GM19043 (cell line): ENCODE results near the gene TM9SF4.

Experiments used
- ATAC-seq: cut with Tn5 transposase; IDR thresholded peaks from one replicate; pipeline ENCODE4 v1.9.1; 2021; ENCODE audit warnings: low read depth; ENCODE audit not compliant: unreplicated experiment

Gene TM9SF4

DNA sequence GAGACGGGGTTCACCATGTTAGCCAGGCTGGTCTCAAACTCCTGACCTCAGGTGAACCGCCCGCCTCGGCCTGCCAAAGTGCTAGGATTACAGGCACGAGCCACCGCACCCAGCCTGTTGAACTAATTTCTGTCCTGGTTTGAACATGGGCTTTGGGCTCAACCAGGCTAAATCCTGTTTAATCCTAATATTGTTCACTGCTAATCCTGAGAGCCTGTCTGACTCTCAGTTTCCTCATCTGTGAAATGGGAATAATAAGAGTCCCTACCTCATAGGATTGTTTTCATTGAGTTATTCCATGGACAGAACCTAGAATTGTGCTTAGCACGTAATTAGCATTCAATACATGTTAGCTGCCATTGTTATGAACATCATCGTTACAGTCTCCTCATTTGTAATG, 17.4 kb downstream of the TM9SF4 start:
- ATAC-seq: no peak

DNA sequence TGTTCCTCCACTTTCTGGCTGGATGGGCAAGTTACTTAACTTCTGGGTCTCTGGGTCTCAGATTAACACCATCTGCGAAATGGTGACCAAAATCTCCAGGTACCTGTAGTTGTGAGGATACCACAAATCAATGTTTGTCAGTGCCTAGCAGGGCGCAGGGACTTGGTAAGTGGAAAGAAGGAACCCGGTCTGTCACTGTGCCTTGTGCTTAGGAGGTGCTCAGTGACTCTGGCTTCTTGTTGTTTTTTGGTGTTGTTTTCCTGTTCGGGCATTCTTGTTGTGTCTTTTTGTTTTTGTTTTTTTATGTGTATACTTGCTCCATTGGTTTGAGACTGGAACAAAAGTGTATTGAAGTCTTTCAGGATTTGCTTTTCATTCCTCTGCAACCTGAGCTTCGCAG, 17.8 kb downstream of the TM9SF4 start:
- ATAC-seq: no peak

DNA sequence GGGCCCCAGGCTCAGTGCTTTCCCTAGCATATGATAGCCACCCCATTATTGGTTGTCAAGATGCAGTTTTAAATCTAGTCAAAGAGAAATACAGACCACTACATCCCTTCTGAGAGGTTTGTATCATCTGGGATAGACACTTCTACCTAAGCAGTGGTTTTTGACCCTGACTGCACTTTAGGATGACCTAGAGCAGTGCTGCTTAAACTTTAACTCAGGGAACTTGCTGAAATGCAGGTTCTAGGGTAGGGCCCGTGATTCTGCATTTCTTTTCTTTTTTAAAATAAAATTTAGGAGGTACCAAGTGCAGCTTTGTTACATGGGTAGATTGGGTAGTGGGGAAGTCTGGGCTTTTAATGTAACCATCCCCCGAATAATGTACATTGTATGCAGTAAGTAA, 18.7 kb downstream of the TM9SF4 start:
- no peak for ATAC-seq

DNA sequence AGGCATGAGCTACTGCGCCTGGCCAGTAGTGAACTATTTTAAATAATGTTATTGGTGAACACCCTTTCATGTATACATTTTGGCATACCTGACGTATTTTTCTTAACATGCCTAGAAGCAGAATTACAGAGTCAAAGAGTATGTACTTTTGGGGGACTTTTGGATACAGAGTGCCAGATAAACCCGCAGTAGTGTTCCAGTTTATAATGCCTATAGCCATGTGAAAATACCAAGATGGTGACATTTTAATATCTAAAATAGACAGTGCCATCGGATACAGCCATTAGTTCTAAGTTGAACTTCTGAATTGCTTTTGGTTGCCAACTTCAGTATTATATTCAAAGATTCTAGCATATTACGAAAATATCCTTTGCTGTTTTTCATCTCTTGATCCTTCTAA, 20.3 kb downstream of the TM9SF4 start:
- no peak for ATAC-seq

DNA sequence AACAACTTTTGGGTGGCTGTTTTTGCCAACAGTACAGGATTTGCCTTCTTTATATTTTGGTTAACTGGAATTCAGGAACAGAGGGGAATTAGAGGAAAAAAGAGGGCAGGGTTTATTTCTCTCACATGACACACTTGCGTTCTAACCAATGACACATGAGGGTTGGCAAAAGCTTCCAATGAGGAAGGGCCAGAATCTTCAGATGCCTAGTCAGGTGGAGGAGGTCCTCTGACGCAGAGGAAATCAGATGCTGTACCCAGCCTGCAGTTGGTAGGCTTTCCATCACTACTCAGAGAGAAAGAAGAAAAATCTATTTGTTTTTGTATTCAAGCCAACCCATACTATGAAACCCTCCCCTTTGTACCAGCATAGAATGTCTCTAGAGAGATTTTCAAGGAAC, 20.8 kb downstream of the TM9SF4 start:
- ATAC-seq: no peak

DNA sequence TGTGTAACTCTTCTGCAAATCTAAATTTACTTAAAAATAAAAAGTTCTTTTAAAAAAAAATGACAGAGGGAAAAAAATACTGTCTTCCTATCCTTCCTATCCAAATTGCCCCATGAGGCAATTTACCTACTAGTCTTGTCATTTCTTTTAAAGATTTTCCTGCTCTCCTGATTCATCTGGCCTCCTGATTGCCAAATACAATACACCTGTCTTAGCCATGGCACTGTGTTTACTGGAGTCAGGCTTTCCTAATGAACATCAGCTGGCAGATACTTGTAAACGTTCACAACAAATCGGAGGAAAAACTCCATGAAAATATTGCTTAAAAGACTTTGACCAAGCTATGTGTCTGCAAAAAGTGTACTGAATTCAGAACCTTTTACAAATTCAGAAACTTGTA, 21.5 kb downstream of the TM9SF4 start:
- ATAC-seq: no peak

DNA sequence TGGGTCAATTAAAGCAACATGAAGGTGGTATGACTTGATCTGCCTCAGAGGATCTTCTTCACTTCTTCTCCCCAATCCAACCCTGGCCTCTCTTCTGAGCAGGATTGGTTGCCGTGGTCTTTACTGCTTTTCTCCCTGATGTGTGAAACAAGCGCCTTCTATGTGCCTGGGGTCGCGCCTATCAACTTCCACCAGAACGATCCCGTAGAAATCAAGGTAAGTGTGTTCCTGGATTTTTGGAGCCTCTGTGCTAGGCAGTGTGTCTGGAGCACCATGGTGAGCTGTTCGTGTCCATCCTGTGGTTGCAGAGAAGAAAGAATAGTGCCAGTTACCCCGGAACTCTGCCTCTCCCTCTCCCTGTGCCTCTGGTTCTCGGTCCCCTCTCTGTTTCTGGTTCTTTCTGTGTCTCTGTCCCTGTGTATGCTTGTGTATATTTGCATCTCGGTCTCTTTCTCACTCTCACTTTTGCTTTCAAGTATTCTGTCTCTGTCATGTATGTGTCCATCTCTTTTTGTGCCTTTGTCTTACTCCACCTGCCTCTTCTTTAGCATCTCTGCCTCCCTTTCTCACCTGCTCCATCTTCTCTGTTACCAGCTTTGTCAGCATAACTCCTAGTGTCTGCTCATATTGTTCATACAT, 23.5 kb downstream of the TM9SF4 start:
- ATAC-seq: peak; percentile 66

DNA sequence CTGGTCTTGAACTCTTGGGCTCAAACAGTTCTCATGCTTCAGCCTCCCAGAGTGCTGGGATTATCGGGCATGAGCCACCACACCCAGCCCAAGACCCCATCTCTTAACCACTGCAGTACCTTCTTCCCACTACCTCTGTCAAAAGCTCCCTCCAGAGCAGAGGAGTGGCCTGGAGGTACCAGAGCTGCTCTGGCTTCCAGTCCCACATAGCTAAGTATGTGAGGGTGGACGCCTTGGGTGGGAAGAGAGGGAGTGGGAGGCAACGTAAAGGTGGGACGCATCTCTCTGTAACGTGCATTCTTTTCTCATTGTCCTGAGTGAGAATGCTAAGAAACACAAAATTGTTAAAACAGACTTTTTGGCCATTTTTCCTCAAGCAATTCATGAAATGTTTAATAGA, 24.5 kb downstream of the TM9SF4 start:
- no peak for ATAC-seq

DNA sequence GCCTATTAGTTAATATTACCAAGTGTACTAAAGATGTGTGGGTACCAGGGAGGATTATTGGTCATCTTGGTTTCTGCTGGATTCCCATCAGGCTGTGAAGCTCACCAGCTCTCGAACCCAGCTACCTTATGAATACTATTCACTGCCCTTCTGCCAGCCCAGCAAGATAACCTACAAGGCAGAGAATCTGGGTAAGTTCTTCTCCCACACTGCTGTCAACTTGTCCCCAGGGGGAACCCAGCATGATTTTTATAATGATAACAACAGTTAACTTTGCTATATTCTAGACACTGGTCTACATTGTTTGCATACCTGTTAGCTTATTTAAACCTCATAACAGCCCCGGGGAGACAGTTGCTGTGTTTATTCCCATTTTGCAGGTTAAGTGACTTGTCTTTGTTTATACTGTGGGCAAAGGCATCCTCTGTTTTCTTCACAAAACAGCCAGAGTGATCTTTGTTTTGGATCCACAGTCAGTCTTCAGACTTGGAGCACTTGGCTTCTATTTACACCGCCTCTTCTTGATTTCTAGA, 26.5 kb downstream of the TM9SF4 start:
- ATAC-seq: no peak

DNA sequence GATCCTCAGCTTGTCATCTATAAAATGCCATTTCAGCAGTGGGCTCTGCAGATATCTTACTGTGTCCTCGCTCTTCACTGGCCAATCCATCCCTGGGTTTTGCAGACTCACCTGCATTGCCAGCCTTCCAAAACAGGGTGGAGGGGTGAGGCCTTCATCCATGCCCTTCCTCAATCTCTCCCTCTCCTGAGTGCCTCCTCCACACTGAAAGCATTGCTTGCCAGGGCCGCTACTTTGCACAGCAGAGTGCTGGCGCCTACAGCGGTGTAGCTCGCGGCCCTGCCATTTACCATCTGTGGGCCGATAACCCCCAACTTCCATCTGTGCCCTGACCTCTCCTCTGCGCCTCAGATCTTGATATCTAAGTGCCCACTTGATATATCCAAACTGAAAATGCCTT, 29.4 kb downstream of the TM9SF4 start:
- no peak for ATAC-seq

DNA sequence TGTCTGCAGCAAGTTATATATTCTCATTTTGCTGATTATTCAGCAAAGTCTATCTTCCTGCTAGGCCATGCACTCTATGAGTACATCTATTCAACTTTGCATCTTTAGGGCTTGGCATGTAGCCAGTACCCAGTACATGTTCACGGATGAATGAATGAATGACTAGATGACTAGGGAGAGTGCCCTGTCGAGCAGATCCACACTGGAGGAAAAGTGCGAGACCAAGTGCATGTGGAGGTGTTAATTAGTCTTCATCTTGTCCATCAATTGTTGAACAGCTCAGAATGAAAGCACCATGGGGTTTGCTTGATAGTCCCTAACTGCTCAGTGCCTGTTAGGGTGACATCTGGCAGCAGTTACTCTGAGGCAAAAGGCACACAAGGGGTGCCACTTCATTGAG, 30.4 kb downstream of the TM9SF4 start:
- ATAC-seq: no peak

DNA sequence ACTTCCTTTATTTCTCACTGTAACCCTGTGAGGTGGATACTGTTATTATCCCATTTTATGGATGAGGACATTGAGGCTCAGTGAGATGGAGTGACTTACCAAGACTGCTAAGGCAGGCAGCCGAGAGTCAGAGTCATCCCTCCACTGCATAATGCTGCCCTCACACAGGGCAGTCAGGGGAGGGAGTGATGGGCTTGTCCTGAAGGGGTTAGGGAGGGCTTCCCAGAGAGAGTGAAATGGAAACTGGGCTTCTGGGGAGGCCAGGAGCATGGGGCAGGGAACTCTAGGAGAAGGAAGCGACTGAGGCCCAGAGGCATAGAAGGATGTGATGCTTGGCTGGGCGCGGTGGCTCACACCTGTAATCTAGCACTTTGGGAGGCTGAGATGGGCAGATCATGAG, 31.1 kb downstream of the TM9SF4 start:
- ATAC-seq: no peak

DNA sequence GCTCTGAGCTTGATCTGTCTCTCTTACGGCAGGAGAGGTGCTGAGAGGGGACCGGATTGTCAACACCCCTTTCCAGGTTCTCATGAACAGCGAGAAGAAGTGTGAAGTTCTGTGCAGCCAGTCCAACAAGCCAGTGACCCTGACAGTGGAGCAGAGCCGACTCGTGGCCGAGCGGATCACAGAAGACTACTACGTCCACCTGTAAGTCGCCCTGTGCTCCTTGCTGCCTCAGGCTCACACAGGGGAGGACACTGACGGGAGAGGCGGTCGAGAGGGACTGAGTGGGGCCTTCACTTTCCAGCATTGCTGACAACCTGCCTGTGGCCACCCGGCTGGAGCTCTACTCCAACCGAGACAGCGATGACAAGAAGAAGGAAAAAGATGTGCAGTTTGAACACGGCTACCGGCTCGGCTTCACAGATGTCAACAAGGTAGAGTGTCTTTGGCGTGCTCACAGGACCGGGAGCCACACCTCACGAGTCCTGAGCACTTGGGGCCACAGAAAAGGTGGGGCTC, 32.0 kb downstream of the TM9SF4 start:
- ATAC-seq: no peak

DNA sequence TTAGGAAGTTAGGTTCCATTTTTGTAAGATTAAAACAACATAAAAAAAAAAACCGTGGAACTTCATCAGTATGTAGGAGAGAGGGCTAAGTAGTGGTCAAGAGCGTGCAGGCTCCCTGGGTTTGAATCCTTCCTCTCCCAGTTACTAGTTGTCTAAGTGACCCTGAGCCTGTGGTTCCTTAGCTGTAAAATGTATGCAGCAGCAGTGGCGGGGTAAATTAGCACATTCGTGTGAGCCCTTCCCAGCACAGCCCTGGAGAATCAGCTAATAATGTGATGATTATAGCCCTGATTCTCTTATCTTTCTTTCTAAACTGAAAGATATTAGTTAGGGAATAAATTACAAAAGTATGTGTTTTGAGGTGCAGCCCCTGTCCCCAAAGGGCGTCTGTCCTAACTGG, 32.6 kb downstream of the TM9SF4 start:
- ATAC-seq: no peak

DNA sequence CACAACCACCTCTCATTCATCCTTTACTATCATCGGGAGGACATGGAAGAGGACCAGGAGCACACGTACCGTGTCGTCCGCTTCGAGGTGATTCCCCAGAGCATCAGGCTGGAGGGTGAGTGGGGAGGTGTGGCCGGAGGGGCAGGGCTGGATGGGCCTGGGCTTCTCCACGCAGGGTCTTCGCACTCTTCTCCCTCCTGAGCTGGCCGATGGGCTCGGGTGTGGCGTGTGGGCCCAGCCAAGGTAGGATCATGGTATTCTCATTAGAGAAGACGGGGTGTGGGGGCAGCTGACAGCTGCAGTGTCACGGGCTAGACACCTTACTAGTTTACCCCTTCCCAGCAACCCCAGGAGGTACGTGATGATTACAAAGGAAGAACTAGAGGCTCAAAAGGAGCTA, 33.5 kb downstream of the TM9SF4 start:
- ATAC-seq: no peak

DNA sequence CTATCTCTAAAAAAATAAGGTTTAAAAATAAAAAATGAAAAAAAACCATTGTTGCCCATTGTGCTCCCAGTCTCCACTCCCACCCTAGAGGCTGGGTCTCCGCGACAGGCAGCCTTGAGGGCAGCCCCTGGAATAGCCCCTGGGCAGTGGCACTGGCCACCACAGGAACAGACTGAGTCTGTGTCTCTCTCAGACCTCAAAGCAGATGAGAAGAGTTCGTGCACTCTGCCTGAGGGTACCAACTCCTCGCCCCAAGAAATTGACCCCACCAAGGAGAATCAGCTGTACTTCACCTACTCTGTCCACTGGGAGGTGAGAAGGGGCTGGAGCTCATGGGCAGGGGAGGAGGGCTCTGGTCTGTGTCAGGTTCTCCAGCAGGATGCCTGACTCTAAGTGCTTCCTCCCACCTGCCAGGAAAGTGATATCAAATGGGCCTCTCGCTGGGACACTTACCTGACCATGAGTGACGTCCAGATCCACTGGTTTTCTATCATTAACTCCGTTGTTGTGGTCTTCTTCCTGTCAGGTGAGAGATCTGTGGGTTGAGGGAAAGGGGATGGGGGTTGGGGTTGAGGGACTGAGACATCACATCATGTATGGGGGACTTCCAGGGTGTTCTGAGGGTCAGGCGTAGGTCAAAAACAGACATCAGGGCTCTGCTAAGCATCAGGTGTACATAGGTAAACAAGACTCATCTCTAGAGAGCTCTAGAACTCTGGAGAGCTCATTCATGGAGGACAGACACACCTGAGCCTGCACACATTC, 35.6 kb downstream of the TM9SF4 start:
- ATAC-seq: no peak

DNA sequence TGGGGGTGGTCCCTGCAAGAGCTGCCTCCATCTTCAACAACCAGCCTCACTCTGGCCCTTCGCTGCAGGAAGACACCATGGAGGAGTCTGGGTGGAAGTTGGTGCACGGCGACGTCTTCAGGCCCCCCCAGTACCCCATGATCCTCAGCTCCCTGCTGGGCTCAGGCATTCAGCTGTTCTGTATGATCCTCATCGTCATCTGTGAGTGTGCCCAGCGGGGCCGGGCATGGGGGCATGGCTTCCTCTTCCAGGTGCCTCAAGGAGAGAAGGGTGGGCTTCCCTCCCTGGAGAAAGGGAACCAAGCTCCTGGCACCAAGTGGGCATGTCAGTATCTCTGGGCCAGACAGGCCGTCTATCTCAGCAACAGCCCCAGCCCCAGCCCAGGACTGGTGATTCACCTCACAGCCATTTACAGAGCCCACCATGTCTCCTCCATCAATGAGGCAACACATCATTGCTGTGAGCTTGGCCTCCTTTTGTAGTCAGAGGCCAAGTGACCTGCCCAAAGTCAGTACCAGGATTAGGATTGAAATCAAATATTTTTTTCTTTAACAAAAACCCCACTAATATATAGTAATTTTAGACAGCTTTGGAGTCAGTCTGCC, 40.2 kb downstream of the TM9SF4 start:
- ATAC-seq: no peak

DNA sequence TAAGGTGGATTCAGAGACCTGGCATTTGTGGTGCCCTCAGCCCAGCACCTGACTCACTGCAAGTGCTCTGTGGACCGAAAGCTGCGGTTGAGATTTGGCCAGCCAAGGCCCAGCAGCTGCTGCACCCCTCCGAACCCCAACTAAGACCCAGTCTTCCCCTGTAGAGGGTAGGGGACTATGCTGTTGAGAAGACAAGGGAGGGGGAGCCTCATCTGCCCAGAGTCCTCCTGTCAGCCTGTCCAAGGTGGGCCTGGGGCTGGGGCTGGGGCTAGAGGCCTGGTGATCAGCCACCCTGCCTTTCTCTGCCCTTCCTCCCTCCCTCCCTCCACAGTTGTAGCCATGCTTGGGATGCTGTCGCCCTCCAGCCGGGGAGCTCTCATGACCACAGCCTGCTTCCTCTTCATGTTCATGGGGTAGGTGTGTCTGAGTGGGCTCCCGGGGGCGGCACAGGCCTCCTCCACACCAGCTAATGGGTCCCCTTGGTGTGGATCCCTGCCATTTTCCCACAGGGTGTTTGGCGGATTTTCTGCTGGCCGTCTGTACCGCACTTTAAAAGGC, 40.9 kb downstream of the TM9SF4 start:
- no peak for ATAC-seq

DNA sequence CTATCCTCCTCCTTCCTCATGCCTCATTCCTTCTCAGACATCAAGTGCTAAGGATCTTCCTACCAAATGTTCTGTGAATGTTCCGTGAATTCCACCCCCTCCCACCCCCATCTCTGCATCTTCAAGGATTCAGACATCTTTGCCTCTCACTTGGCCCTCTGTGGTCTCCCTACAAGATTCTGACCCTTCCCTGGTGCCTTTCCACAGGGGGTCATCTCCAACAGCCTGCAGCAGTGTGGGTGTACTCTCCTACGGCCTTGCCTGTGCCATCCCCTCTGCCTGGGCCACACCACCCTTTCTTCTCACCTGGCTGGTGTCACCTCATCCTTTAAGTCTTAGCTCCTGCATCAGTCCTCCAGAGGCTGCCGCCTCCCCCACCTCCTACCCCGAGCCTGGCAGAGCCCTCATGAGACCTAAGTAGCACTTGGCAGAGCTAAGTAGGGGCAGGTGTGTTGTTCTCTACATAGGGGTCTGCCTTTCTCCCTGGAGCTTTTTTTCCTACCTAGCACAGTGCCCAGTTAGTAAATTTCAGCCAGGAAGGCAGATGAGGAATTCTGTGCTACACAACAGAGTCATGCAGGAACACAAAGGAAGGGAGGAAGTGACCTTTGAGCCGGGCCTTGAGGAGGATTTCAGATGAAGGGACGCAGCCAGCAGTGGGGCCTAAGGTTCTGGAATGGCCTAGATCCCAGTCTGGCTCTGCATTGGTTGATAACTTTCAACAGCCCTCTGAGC, 43.1 kb downstream of the TM9SF4 start:
- no peak for ATAC-seq

DNA sequence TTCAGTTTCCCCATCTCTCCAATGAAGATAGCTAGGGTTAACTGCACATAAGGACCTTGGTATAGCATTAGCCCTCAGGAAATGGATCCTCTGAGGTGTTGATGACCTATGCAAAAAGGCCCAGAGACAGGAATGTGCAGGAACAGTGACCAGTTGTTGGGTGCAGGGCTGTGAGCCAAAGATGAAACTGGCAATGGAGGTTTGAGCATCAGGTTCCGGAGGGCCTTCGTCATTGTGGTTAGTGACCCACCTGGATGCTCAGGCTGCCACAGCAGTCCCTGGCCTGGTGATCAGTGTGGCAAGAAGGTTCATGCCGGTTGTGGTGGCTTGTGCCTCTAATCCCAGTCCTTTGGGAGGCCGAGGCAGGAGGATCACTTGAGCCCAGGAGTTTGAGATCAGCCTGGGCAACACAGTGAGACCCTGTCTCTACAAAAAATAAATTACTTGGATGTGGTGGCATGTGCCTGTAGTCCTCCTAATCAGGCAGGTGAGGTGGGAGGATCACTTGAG, 43.7 kb downstream of the TM9SF4 start:
- no peak for ATAC-seq
